MM.1S (cell line): ENCODE results near the gene DNAJB6.

Source experiments
- DNase-seq: peaks from one replicate; pipeline ENCODE4 v3.0.0-alpha.2; 2015
- H2AFZ ChIP-seq: fragments of 300-600 bp; sonication (generic); 2 replicates; pipeline ENCODE4 v1.6.0; 2016; ENCODE audit warnings: antibody characterized with exemption, low read length
- H3F3A ChIP-seq: fragments of 300-600 bp; sonication (generic); 2 replicates; pipeline ENCODE4 v1.6.1; 2016; ENCODE audit warnings: mild to moderate bottlenecking, antibody characterized with exemption, low read length, moderate library complexity, mixed read lengths; ENCODE audit not compliant: insufficient read depth
- H3K27ac ChIP-seq: fragments of 300-600 bp; sonication (generic); 2 replicates; pipeline ENCODE4 v1.5.1; 2016; ENCODE audit warnings: mild to moderate bottlenecking, low read length
- H3K27me3 ChIP-seq: fragments of 300-600 bp; sonication (generic); replicated peaks from 2 replicates; pipeline ENCODE4 v1.6.0; 2016; ENCODE audit warnings: low read length; ENCODE audit not compliant: insufficient read depth
- H3K36me3 ChIP-seq: fragments of 300-600 bp; sonication (generic); replicated peaks from 2 replicates; pipeline ENCODE4 v1.6.1; 2016; ENCODE audit warnings: mild to moderate bottlenecking, low read length, mixed read lengths; ENCODE audit not compliant: insufficient read depth
- H3K4me1 ChIP-seq: fragments of 300-600 bp; sonication (generic); 2 replicates; pipeline ENCODE4 v1.6.1; 2016; ENCODE audit warnings: low read length, mixed read lengths
- H3K4me2 ChIP-seq: fragments of 300-600 bp; sonication (generic); 2 replicates; pipeline ENCODE4 v1.6.0; 2016; ENCODE audit warnings: low read depth, low read length
- H3K4me3 ChIP-seq: fragments of 300-600 bp; sonication (generic); 2 replicates; pipeline ENCODE4 v1.5.1; 2016; ENCODE audit warnings: low read length, mixed read lengths
- H3K79me2 ChIP-seq: fragments of 300-600 bp; sonication (generic); 2 replicates; pipeline ENCODE4 v1.6.1; 2016; ENCODE audit warnings: mixed run types, low read length, mixed read lengths
- H3K9ac ChIP-seq: fragments of 300-600 bp; sonication (generic); 2 replicates; pipeline ENCODE4 v1.6.1; 2016; ENCODE audit warnings: low read length, mixed read lengths
- H3K9me2 ChIP-seq: fragments of 300-600 bp; sonication (generic); replicated peaks from 2 replicates; pipeline ENCODE4 v1.6.1; 2016; ENCODE audit warnings: mild to moderate bottlenecking, low read length, mixed read lengths; ENCODE audit not compliant: insufficient read depth
- H3K9me3 ChIP-seq: fragments of 300-600 bp; sonication (generic); replicated peaks from 2 replicates; pipeline ENCODE4 v1.6.1; 2016; ENCODE audit warnings: mild to moderate bottlenecking, low read length, mixed read lengths; ENCODE audit not compliant: insufficient read depth
- H4K20me1 ChIP-seq: fragments of 300-600 bp; sonication (generic); 2 replicates; pipeline ENCODE4 v1.6.1; 2016; ENCODE audit warnings: mild to moderate bottlenecking, low read length, moderate library complexity, mixed read lengths; ENCODE audit not compliant: insufficient read depth
- CTCF ChIP-seq: fragments of 300-600 bp; sonication (generic); IDR thresholded peaks from 2 replicates; pipeline ENCODE4 v1.5.1; 2016; ENCODE audit warnings: antibody characterized with exemption, low read length, mixed read lengths
- EZH2 ChIP-seq: fragments of 300-600 bp; sonication (generic); optimal IDR thresholded peaks from 2 replicates; pipeline ENCODE3; 2017; ENCODE audit warnings: low read depth, mild to moderate bottlenecking, antibody characterized with exemption, low read length, mixed read lengths
- EZH2phosphoT487 ChIP-seq: fragments of 300-600 bp; sonication (generic); IDR thresholded peaks from 2 replicates; pipeline ENCODE4 v1.6.1; 2018; ENCODE audit warnings: antibody characterized with exemption, low read length

DNAJB6 gene

GRCh38 chr7:157299613-157300368 is 37.0 kb upstream of the DNAJB6 start:
- Histone ChIP-seq H3K27ac (no peak overlapping the region), H3K4me2 (no peak overlapping the region), H3K4me3 (no peak overlapping the region), H3K27me3 (peaks cover 23% of the 10 kb centered on the region), H3K79me2 (no peaks in the 10 kb centered on the region), H3K36me3 (no peaks in the 10 kb centered on the region), H2AFZ (no peak overlapping the region), H3F3A (peaks cover 3% of the 10 kb centered on the region; the same call in 1 of the 2 replicates), H3K9me2 (no peaks in the 10 kb centered on the region), H4K20me1 (no peaks in the 10 kb centered on the region), H3K9me3 (no peaks in the 10 kb centered on the region), H3K4me1 (peaks cover 8% of the 10 kb centered on the region), H3K9ac (no peak overlapping the region)
- no peak for TF ChIP-seq EZH2phosphoT487
- no peak for DNase-seq

GRCh38 chr7:157300369-157300825 is 36.4 kb upstream of the DNAJB6 start:
- H2AFZ ChIP-seq = no peak overlapping the region

GRCh38 chr7:157301610-157302120 is 35.1 kb upstream of the DNAJB6 start:
- H3K9me3 ChIP-seq = no peaks in the 10 kb centered on the region
- no peaks in the 10 kb centered on the region for H3K36me3 ChIP-seq
- peaks cover 3% of the 10 kb centered on the region; the same call in 1 of the 2 replicates for H3F3A ChIP-seq
- no peak overlapping the region for H3K4me2 ChIP-seq
- H3K9ac ChIP-seq = no peak overlapping the region; the same call in 1 of the 2 replicates
- H3K9me2 ChIP-seq = no peaks in the 10 kb centered on the region
- 0 out of 2 replicates have a peak, but pooled peaks cover 11% of the 10 kb centered on the region for H3K27me3 ChIP-seq
- no peaks in the 10 kb centered on the region for H3K79me2 ChIP-seq
- no peak for DNase-seq
- H4K20me1 ChIP-seq = no peaks in the 10 kb centered on the region
- no peak overlapping the region for H3K4me3 ChIP-seq
- peak overlapping the region; percentile 73; the same call in 1 of the 2 replicates for H2AFZ ChIP-seq
- peak overlapping the region; percentile 68; the same call in 1 of the 2 replicates for H3K27ac ChIP-seq
- TF ChIP-seq CTCF = no peak
- TF ChIP-seq EZH2phosphoT487 = no peak
- no peak for TF ChIP-seq EZH2
- H3K4me1 ChIP-seq = peaks cover 8% of the 10 kb centered on the region

More at GRCh38 chr7:157300369-157300825, 36.4 kb upstream of the DNAJB6 start:
- Histone ChIP-seq H4K20me1 (no peaks in the 10 kb centered on the region), H3K9me3 (no peaks in the 10 kb centered on the region), H3K4me2 (no peak overlapping the region), H3K9me2 (no peaks in the 10 kb centered on the region), H3K4me3 (no peak overlapping the region), H3K36me3 (no peaks in the 10 kb centered on the region), H3K4me1 (peaks cover 8% of the 10 kb centered on the region), H3K27me3 (peaks cover 17% of the 10 kb centered on the region), H3K27ac (no peak overlapping the region), H3K9ac (no peak overlapping the region), H3K79me2 (no peaks in the 10 kb centered on the region), H3F3A (peaks cover 3% of the 10 kb centered on the region; the same call in 1 of the 2 replicates)
- no peak for DNase-seq
- TF ChIP-seq CTCF (no peak), EZH2phosphoT487 (no peak), EZH2 (no peak)
